GM12878 (cell line): ENCODE results near the gene EPB41L4A. TPM values are rescaled to one million over a fixed set of nuclear protein-coding genes. Genes with fewer than 3 reads are reported as not detected.

Experiments used
- ATAC-seq: fragments of 200-7000 bp; cut with Tn5 transposase; 3 replicates; pipeline ENCODE4 v1.9.1; 2020; ENCODE audit warnings: mild to moderate bottlenecking, moderate library complexity
- BruUV-seq: library from RNA; stranded (reverse); fragments of 400-500 nt; replicated peaks from 2 replicates; lab custom pipeline; 2021; lab: Mats Ljungman, UMichigan
- CTCF ChIA-PET: fragments of 300-600 bp; sonication (Branson Sonifier 250); formaldehyde crosslinking; extraction: SDS; loops from one replicate; lab custom pipeline; 2021; ENCODE audit warnings: inconsistent platforms; lab: Yijun Ruan, JAX
- POLR2A ChIA-PET: fragments of 350-600 bp; formaldehyde crosslinking; extraction: SDS; loops from one replicate; lab custom pipeline; 2021; ENCODE audit warnings: inconsistent platforms; lab: Charles Lee
- RAD21 ChIA-PET: fragments of 300-600 bp; sonication (Branson Sonifier 250); formaldehyde crosslinking; loops from one replicate; lab custom pipeline; 2023; ENCODE audit warnings: antibody characterized with exemption; ENCODE audit not compliant: unreplicated experiment; lab: Charles Lee
- SMC1A ChIA-PET: fragments of 300-600 bp; sonication (Branson Sonifier 250); formaldehyde crosslinking; loops from one replicate; lab custom pipeline; 2023; ENCODE audit not compliant: unreplicated experiment, uncharacterized antibody; lab: Charles Lee
- DNase-seq: peaks from one replicate; pipeline ENCODE4 v3.0.0-alpha.2; 2011; ENCODE audit warnings: low read depth, low spot score
- FAIRE-seq: peaks from 3 replicates; lab custom pipeline; 2011; peaks lifted over from hg19 to GRCh38; lab: Jason Lieb, UNC
- H2AFZ ChIP-seq: 2 replicates; pipeline ENCODE4 v1.6.0; 2011; ENCODE audit warnings: low read depth, low read length, control low read depth; ENCODE audit not compliant: control insufficient read depth
- H3K27ac ChIP-seq: 2 replicates; pipeline ENCODE4 v1.5.1; 2011; ENCODE audit warnings: control low read depth; ENCODE audit not compliant: control insufficient read depth, insufficient read depth
- H3K27me3 ChIP-seq, 2 experiments: replicated peaks in 1 of 2; 2 replicates each; pipeline versions ENCODE4 v1.6.0 to v1.6.1; 2011; ENCODE audit warnings: low read length in 1 of 2; ENCODE audit not compliant: control insufficient read depth in 2 of 2, insufficient read depth in 2 of 2
- H3K36me3 ChIP-seq, 2 experiments: 2 replicates each; pipeline ENCODE4 v1.5.1; 2011; ENCODE audit warnings: low read length in 1 of 2; ENCODE audit not compliant: control insufficient read depth in 2 of 2, insufficient read depth in 2 of 2
- H3K4me1 ChIP-seq: 2 replicates; pipeline ENCODE4 v1.6.1; 2011; ENCODE audit warnings: mild to moderate bottlenecking, low read length, moderate library complexity, mixed read lengths; ENCODE audit not compliant: control insufficient read depth, insufficient read depth
- H3K4me2 ChIP-seq: 2 replicates; pipeline ENCODE4 v1.6.0; 2011; ENCODE audit warnings: control low read depth; ENCODE audit not compliant: control insufficient read depth, insufficient read depth
- H3K4me3 ChIP-seq: fragments of 200-600 bp; sonication (generic); 2 replicates; pipeline ENCODE4 v1.5.1; 2016
- H3K79me2 ChIP-seq: 2 replicates; pipeline ENCODE4 v1.6.0; 2011; ENCODE audit warnings: low read length; ENCODE audit not compliant: control insufficient read depth, insufficient read depth
- H3K9ac ChIP-seq: 2 replicates; pipeline ENCODE4 v1.8.0; 2011; ENCODE audit warnings: low read length, control low read depth, mixed read lengths; ENCODE audit not compliant: control insufficient read depth, insufficient read depth
- H3K9me3 ChIP-seq: replicated peaks from 3 replicates; pipeline ENCODE4 v1.5.1; 2011; ENCODE audit warnings: mild to moderate bottlenecking, low read length; ENCODE audit not compliant: control insufficient read depth, insufficient read depth
- H4K20me1 ChIP-seq: 2 replicates; pipeline ENCODE4 v1.6.0; 2011; ENCODE audit not compliant: control insufficient read depth, insufficient read depth
- CHD2 ChIP-seq: IDR thresholded peaks from 2 replicates; pipeline ENCODE4 v1.6.1; 2011; ENCODE audit warnings: low read depth, low read length, improper control_type of control experiment, borderline replicate concordance
- DPF2 ChIP-seq: fragments of 450-650 bp; IDR thresholded peaks from 2 replicates; pipeline ENCODE4 v1.6.1; 2017; ENCODE audit warnings: mild to moderate bottlenecking
- EGR1 ChIP-seq, 2 experiments: IDR thresholded peaks; 1 replicate in 1 of 2; 2 replicates in 1 of 2; pipeline ENCODE4 v1.6.1; 2011 to 2012; ENCODE audit warnings: low read depth in 2 of 2, low read length in 2 of 2, borderline replicate concordance in 1 of 2, mild to moderate bottlenecking in 1 of 2, moderate library complexity in 1 of 2
- FOXM1 ChIP-seq: IDR thresholded peaks from 2 replicates; pipeline ENCODE4 v1.6.1; 2012; ENCODE audit warnings: low read depth, mild to moderate bottlenecking, inconsistent platforms, low read length, moderate library complexity
- IRF4 ChIP-seq: IDR thresholded peaks from 2 replicates; pipeline ENCODE4 v1.6.1; 2011; ENCODE audit warnings: low read depth, low read length
- JUNB ChIP-seq: IDR thresholded peaks from 2 replicates; pipeline ENCODE4 v1.6.1; 2016; ENCODE audit warnings: antibody characterized with exemption, mild to moderate bottlenecking
- NFYB ChIP-seq: IDR thresholded peaks from 2 replicates; pipeline ENCODE4 v1.6.1; 2011; ENCODE audit warnings: low read depth, mild to moderate bottlenecking, low read length, improper control_type of control experiment, moderate library complexity; ENCODE audit not compliant: insufficient read depth
- YY1 ChIP-seq: IDR thresholded peaks from 2 replicates; pipeline ENCODE4 v1.6.1; 2011; ENCODE audit warnings: low read depth, mild to moderate bottlenecking, low read length
- WGBS: methylation state at CpG from one replicate; pipeline ENCODE4 v1.1.6; 2016; ENCODE audit warnings: low lambda C conversion rate; ENCODE audit not compliant: insufficient replicate concordance, insufficient coverage; ENCODE audit errors: missing lambda C conversion rate; 5-methylcytosine and 5-hydroxymethylcytosine counted together
- in situ Hi-C: fragments of 300-500 bp; cut with MboI; formaldehyde crosslinking; loops from 9 replicates; pipeline ENCODE4 v1.14.3; 2018; ENCODE audit warnings: mixed read lengths
- intact Hi-C: fragments of 100-400 bp; cut with micrococcal nuclease; formaldehyde crosslinking; loops from one replicate; pipeline ENCODE4 v1.14.2; 2022; ENCODE audit not compliant: unreplicated experiment
- polyA plus RNA-seq, 11 experiments: library from polyadenylated mRNA; depleted of rRNA in 4 of 11; unstranded in 6 of 11; stranded (reverse) in 5 of 11; fragments of >200 nt; fragmentation: Nextera tagmentation in 4 of 11; fragmentation: Illumina TruSeq in 1 of 11; extraction: Ambion mirVana in 4 of 11; extraction: Trizol in 1 of 11; gene quantifications; 1 replicate in 1 of 11; 2 replicates in 10 of 11; pipeline versions ENCODE4 v1.2.1 to v1.2.3, GENCODE V29; 2011 to 2016; ENCODE audit warnings: inconsistent platforms in 2 of 11, missing spikeins in 2 of 11, low read depth in 1 of 11
- total RNA-seq, 4 experiments: library from RNA; depleted of rRNA in 3 of 4; stranded (reverse); fragments of >200 nt in 3 of 4; fragmentation: Illumina TruSeq in 1 of 4; extraction: Trizol in 1 of 4; gene quantifications; 2 replicates each; pipeline versions ENCODE4 v1.2.1 to v1.2.3, GENCODE V29; 2013 to 2021

Gene EPB41L4A
- total and polyA plus RNA-seq, 10 of the 15 experiments (the other 5 are each of a cell fraction or from before 2014, with no cell fraction given) = 0.10 to 0.67 (median 0.30) TPM

GRCh38 chr5:112348915-112349314 lies 70.2 kb downstream of the EPB41L4A start:
- Histone ChIP-seq H3K9ac (no peak overlapping the region), H3K4me3 (no peak overlapping the region), H3K27me3 (no peaks in the 10 kb centered on the region), H4K20me1 (no peaks in the 10 kb centered on the region), H2AFZ (no peak overlapping the region), H3K36me3 (no peaks in the 10 kb centered on the region), H3K27ac (no peak overlapping the region), H3K4me2 (no peak overlapping the region; the same call in 1 of the 2 replicates), H3K79me2 (no peaks in the 10 kb centered on the region), H3K9me3 (no peaks in the 10 kb centered on the region), H3K4me1 (peaks cover 23% of the 10 kb centered on the region)
- ChIA-PET CTCF (no interaction called here), SMC1A (interaction anchor here (0.7 to 2.2 kb wide), 3 partner anchors 25 to 1118 kb away, joined by 3 to 6 read pairs (median 3); no protein-coding TSS in a partner anchor), POLR2A (no interaction called here), RAD21 (no interaction called here)
- in situ Hi-C loops = no loop called here
- no peak for ATAC-seq
- BruUV-seq = no TSS peak
- TF ChIP-seq NFYB (no peak), EGR1 (IDR thresholded peaks at IDR 0.05; ENCODE audit: borderline replicate concordance in 1 of 2, low read depth in 2 of 2, low read length in 2 of 2) (no peak), IRF4 (no peak), FOXM1 (no peak)
- FAIRE-seq = no peak
- intact Hi-C loops = no loop called here
- no peak for DNase-seq
- 73% methylated on average over 2 of the region's 2 CpGs for WGBS

- no peak for FAIRE-seq
- ChIA-PET RAD21 (interaction anchor here (1.2 kb wide), 1 partner anchor 72 kb away, joined by 3 read pairs; no protein-coding TSS in a partner anchor), POLR2A (interaction anchor here (0.9 to 1.5 kb wide), 2 partner anchors 10 to 27 kb away, joined by 3 read pairs; no protein-coding TSS in a partner anchor)
Measured at GRCh38 chr5:112348387-112348786, 70.7 kb downstream of the EPB41L4A start.

More at GRCh38 chr5:112348387-112348786, 70.7 kb downstream of the EPB41L4A start:
- peak overlapping the region; percentile 40 for H3K4me2 ChIP-seq
- H2AFZ ChIP-seq = peak overlapping the region; percentile 6; the same call in 1 of the 2 replicates
- no peaks in the 10 kb centered on the region for H3K27me3 ChIP-seq
- intact Hi-C loops (no loop called here), in situ Hi-C loops (no loop called here)
- no peaks in the 10 kb centered on the region for H4K20me1 ChIP-seq
- no peak overlapping the region for H3K4me3 ChIP-seq
- no peaks in the 10 kb centered on the region for H3K9me3 ChIP-seq
- H3K9ac ChIP-seq = no peak overlapping the region
- BruUV-seq = no TSS peak
- WGBS = 13% methylated on average over 4 of the region's 4 CpGs
- TF ChIP-seq YY1 (0 out of 2 replicates have a peak, but pooled peaks have one; percentile 8), JUNB (no peak), DPF2 (no peak), CHD2 (no peak)
- ATAC-seq = no peak
- no peaks in the 10 kb centered on the region for H3K36me3 ChIP-seq
- ChIA-PET SMC1A (interaction anchor here (1.0 to 2.2 kb wide), 4 partner anchors 25 to 500 kb away, joined by 3 to 6 read pairs (median 4); no protein-coding TSS in a partner anchor), CTCF (interaction anchor here (1.3 to 1.4 kb wide), 2 partner anchors 38 to 73 kb away, joined by 3 to 5 read pairs; no protein-coding TSS in a partner anchor)
- no peaks in the 10 kb centered on the region for H3K79me2 ChIP-seq
- DNase-seq = no peak
- peaks cover 23% of the 10 kb centered on the region for H3K4me1 ChIP-seq
- no peak overlapping the region for H3K27ac ChIP-seq
